GM12875 (cell line): ENCODE results near the gene DNAJB6.

Experiments
- H3K4me3 ChIP-seq: one replicate; pipeline ENCODE4 v1.5.1; 2011; ENCODE audit warnings: low read depth, low read length, control low read depth
- TF ChIP-seq, protein P1 (sequence below): IDR thresholded peaks from 2 replicates; pipeline ENCODE4 v1.5.1; 2011; ENCODE audit warnings: low read depth, mild to moderate bottlenecking, control low read depth, inconsistent platforms, low read length, moderate library complexity, borderline replicate concordance; ENCODE audit not compliant: insufficient read depth

DNAJB6 gene

GRCh38 chr7:157407512-157408257, 70.9 kb downstream of the DNAJB6 start:
- TF ChIP-seq, protein P1, sequence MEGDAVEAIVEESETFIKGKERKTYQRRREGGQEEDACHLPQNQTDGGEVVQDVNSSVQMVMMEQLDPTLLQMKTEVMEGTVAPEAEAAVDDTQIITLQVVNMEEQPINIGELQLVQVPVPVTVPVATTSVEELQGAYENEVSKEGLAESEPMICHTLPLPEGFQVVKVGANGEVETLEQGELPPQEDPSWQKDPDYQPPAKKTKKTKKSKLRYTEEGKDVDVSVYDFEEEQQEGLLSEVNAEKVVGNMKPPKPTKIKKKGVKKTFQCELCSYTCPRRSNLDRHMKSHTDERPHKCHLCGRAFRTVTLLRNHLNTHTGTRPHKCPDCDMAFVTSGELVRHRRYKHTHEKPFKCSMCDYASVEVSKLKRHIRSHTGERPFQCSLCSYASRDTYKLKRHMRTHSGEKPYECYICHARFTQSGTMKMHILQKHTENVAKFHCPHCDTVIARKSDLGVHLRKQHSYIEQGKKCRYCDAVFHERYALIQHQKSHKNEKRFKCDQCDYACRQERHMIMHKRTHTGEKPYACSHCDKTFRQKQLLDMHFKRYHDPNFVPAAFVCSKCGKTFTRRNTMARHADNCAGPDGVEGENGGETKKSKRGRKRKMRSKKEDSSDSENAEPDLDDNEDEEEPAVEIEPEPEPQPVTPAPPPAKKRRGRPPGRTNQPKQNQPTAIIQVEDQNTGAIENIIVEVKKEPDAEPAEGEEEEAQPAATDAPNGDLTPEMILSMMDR, result no peak
- no peak overlapping the region for H3K4me3 ChIP-seq

GRCh38 chr7:157408258-157409101, 71.7 kb downstream of the DNAJB6 start:
- TF ChIP-seq, protein P1, result no peak
- H3K4me3 ChIP-seq, result no peak overlapping the region

GRCh38 chr7:157409149-157409752, 72.4 kb downstream of the DNAJB6 start:
- TF ChIP-seq, protein P1, result no peak
- no peak overlapping the region for H3K4me3 ChIP-seq

GRCh38 chr7:157409753-157410727, 73.2 kb downstream of the DNAJB6 start:
- no peak overlapping the region for H3K4me3 ChIP-seq
- TF ChIP-seq, protein P1, result no peak

DNA sequence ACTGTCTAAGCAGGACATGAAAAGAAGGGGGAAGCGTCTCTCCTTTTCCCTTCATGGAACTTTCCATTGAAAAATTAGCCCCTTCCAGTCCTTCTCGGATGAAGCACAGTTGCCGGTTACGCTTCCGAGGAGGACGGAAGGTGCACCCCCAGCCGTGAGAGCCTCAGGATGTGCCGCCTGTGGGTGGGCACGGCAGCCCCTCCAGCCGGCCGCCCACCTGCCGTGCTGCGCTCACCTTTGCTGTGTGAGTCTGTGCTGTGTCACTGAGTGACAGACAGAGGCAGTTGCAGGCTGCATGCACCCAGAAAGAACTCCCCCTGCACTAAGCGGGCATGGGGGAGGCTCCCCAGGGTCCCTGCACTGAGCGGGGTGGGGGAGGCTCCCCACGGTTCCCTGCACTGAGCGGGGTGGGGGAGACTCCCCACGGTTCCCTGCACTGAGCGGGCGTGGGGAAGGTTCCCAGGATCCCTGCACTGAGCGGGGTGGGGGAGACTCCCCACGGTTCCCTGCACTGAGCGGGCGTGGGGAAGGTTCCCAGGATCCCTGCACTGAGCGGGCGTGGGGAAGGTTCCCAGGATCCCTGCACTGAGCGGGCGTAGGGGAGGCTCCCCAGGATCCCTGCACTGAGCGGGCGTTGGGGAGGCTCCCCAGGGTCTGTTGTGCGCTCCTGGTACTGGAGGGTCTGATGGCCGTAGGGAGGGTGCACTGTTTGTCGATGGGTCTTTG, 74.2 kb downstream of the DNAJB6 start:
- H3K4me3 ChIP-seq, result no peak overlapping the region
- TF ChIP-seq, protein P1, result no peak

DNA sequence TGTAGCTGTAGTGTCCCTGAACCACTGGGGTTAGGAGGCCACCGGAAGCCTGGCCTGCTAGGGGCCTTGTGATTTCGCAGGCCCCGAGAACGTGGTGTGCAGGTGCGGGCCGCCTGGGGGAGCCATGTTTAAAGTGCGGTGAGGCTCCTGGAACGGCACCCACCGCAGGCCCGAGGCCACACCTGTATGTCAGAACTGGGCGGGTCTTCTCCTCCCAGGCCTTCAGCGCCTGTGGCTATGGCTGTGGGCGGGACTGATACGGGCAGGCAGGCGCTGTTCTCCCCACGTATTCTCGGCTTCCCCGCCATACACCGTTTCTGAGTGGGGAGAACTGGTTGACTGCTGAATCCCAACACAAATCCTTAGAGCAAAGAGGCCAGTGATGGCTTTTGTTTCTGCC, 74.8 kb downstream of the DNAJB6 start:
- TF ChIP-seq, protein P1, result no peak
- H3K4me3 ChIP-seq, result no peak overlapping the region
